ENCODE data around the gene DNAJC21. TPM values are rescaled to one million over a fixed set of nuclear protein-coding genes. Genes with fewer than 3 reads are reported as not detected.

DNAJC21 gene
- total RNA-seq, 1 donor from 2014 or later, result 48.1 TPM

DNA sequence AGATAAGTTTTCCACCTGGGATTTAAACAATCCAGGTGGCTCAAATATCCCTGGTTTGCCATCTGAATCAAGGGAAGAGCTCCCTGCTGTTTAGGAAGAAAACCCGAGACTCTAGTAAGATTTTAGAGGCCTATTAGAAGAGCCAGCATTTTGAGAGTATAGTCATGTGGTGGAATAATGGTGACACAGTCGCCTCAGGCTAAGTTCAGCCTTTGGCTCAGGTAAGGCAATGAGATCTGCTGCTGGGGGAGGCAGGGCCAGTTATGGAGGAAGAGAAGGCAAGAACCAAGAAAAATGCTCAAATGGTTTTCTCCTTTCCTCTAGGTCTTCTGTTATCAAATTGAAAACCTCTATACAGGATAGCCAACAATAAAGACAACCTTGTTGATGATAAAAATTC, 30.3 kb upstream of the DNAJC21 start:
- H3K27me3 Mint-ChIP-seq, result no peaks in the 10 kb centered on the region
- H3K4me3 Mint-ChIP-seq (ENCODE audit: low read depth), result no peak overlapping the region
- DNase-seq (ENCODE audit: low spot score, unreplicated experiment), result no peak
- H3K27ac Mint-ChIP-seq, result no peak overlapping the region
- H3K9me3 Mint-ChIP-seq (ENCODE audit: low read depth), result no peaks in the 10 kb centered on the region
- TF ChIP-seq, protein P1, sequence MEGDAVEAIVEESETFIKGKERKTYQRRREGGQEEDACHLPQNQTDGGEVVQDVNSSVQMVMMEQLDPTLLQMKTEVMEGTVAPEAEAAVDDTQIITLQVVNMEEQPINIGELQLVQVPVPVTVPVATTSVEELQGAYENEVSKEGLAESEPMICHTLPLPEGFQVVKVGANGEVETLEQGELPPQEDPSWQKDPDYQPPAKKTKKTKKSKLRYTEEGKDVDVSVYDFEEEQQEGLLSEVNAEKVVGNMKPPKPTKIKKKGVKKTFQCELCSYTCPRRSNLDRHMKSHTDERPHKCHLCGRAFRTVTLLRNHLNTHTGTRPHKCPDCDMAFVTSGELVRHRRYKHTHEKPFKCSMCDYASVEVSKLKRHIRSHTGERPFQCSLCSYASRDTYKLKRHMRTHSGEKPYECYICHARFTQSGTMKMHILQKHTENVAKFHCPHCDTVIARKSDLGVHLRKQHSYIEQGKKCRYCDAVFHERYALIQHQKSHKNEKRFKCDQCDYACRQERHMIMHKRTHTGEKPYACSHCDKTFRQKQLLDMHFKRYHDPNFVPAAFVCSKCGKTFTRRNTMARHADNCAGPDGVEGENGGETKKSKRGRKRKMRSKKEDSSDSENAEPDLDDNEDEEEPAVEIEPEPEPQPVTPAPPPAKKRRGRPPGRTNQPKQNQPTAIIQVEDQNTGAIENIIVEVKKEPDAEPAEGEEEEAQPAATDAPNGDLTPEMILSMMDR (IDR thresholded peaks at IDR 0.05; ENCODE audit: unreplicated experiment), result no peak
- H3K36me3 Mint-ChIP-seq (ENCODE audit: insufficient read depth), result no peaks in the 10 kb centered on the region
- H3K4me1 Mint-ChIP-seq (ENCODE audit: low read depth), result peaks cover 3% of the 10 kb centered on the region

DNA sequence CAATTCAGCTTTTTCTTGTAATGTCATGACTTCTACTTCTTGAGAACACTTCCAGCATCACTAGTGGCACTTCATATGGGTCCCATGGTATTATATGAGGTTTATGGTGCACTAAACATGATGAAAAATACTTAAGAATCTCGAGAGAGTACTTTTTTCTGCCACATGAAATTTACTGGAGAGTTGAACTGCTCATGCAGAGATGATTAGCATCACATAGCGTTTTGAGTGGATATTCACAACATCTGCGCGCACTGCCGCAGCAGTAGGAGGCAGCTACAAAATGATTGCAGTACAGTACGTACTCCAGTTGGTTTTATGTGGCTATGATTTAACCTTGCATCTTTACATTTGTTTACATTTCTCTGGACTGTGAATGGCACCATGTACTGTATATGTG, 28.7 kb upstream of the DNAJC21 start:
- no peak for DNase-seq (ENCODE audit: low spot score, unreplicated experiment)
- Mint-ChIP-seq H3K27ac (no peak overlapping the region), H3K4me3 (ENCODE audit: low read depth) (no peak overlapping the region), H3K27me3 (no peaks in the 10 kb centered on the region), H3K9me3 (ENCODE audit: low read depth) (no peaks in the 10 kb centered on the region), H3K4me1 (ENCODE audit: low read depth) (peaks cover 3% of the 10 kb centered on the region), H3K36me3 (ENCODE audit: insufficient read depth) (peaks cover 2% of the 10 kb centered on the region)
- TF ChIP-seq, protein P1 (IDR thresholded peaks at IDR 0.05; ENCODE audit: unreplicated experiment), result no peak

DNA sequence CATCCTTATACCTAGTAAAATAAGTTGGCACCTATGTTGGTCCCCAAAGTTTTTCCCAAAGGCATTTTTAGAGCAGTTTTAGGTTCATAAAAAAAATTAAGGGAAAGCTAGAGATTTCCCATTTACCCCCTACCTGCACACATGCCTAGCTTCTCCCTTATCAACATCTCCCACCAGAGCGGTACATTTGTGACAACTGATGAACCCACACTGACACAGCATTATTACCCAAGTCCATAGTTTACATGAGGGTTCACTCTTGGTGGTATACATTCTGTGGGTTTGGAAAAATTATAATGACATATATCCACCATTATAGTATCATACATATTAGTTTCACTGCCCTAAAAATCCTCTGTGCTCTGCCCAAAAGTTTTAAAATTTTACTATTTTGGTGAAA, 26.1 kb upstream of the DNAJC21 start:
- DNase-seq (ENCODE audit: low spot score, unreplicated experiment), result no peak
- Mint-ChIP-seq H3K4me1 (ENCODE audit: low read depth) (no peaks in the 10 kb centered on the region), H3K4me3 (ENCODE audit: low read depth) (no peak overlapping the region), H3K9me3 (ENCODE audit: low read depth) (no peaks in the 10 kb centered on the region), H3K27ac (no peak overlapping the region), H3K36me3 (ENCODE audit: insufficient read depth) (peaks cover 2% of the 10 kb centered on the region), H3K27me3 (no peaks in the 10 kb centered on the region)
- TF ChIP-seq, protein P1 (IDR thresholded peaks at IDR 0.05; ENCODE audit: unreplicated experiment), result no peak

DNA sequence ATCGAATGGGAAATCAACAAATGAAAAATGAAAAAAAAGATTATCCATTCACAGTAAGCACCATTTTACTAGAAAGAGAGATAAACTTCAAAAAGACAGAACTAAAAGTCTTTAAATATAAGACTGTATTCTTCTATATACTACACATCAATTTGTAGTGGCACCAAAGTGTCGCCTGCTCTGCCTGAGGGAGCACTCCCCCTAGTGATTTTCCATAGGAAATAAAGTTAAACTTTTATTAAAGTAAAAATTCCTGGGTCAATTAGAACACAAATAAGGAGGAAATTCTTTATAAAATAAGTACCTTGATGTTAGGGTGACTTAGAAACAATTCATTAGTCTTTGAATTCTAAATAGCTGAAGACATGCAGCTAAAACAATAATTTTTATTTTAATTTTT, 23.8 kb upstream of the DNAJC21 start:
- Mint-ChIP-seq H3K27ac (no peak overlapping the region), H3K4me3 (ENCODE audit: low read depth) (no peak overlapping the region), H3K4me1 (ENCODE audit: low read depth) (no peaks in the 10 kb centered on the region), H3K36me3 (ENCODE audit: insufficient read depth) (peaks cover 7% of the 10 kb centered on the region), H3K27me3 (no peaks in the 10 kb centered on the region), H3K9me3 (ENCODE audit: low read depth) (no peaks in the 10 kb centered on the region)
- no peak for DNase-seq (ENCODE audit: low spot score, unreplicated experiment)
- TF ChIP-seq, protein P1 (IDR thresholded peaks at IDR 0.05; ENCODE audit: unreplicated experiment), result peak; percentile 59

DNA sequence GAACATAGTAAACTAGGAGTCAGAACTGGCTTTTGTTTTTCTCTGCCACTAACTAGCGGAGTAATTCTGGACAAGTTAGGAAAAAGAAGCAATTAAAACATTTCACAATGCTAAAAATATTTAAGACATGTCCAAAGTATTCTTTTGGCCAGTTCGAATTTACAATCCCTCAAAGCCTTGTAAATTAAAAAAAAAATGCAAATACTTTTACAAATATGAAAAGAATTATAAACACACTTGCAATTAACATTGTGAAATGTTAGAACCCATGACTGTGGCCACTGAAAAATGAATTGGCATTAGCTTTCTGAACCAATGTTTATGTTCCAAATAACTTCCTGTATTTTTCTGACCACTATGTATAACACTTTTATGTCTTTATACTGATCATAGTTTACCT, 16.3 kb upstream of the DNAJC21 start:
- H3K4me3 Mint-ChIP-seq (ENCODE audit: low read depth), result no peak overlapping the region
- H3K9me3 Mint-ChIP-seq (ENCODE audit: low read depth), result no peaks in the 10 kb centered on the region
- H3K27me3 Mint-ChIP-seq, result no peaks in the 10 kb centered on the region
- peaks cover 14% of the 10 kb centered on the region for H3K36me3 Mint-ChIP-seq (ENCODE audit: insufficient read depth)
- H3K27ac Mint-ChIP-seq, result no peak overlapping the region
- peaks cover 25% of the 10 kb centered on the region for H3K4me1 Mint-ChIP-seq (ENCODE audit: low read depth)
- DNase-seq (ENCODE audit: low spot score, unreplicated experiment), result no peak
- TF ChIP-seq, protein P1 (IDR thresholded peaks at IDR 0.05; ENCODE audit: unreplicated experiment), result no peak

Data from progenitor cell of endocrine pancreas (in vitro differentiated cells).